ENCODE measurements around the gene GPLD1.

The GPLD1 gene

DNA sequence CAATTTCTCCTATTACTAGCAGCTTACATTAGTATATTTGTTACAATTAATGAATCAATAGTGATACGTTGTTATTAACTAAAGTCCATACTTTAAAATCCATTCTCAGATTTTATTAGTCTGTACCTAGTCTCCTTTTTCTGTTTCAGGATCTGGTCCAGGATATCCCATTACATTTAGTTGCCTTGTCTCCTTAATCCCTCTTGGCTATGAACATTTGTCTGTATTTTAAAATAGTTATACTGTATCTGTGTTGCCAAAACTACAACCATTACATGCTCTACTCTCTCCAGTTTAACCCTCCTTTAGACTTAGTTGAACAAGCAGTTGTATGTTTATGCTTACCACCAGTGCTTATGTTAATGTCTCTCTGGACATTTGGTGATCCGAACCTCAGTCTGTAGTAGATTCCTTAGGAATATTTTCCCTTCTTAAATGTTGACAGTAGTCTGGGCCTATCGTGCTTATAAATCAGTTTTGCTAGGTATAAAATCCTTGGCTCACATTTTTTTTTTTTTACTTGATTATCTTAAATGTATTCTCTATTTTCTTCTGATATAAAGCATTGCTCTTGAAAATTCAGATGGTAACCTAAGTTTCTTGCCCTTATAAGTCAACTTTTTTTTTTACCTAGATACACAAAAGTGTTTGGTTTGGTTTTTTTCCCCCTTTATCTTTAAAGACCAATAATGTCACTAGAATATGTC lies 17.6 kb upstream of the GPLD1 start:
- Histone ChIP-seq H3K36me3 (ENCODE audit: insufficient read depth, low read length) (peaks cover 54% of the 10 kb centered on the region), H3K27ac (ENCODE audit: low read length) (no peak overlapping the region), H2AFZ (ENCODE audit: low read depth, low read length) (no peak overlapping the region), H3K4me3 (ENCODE audit: low read depth in 1 of 2, low read length in 2 of 2) (no peak overlapping the region), H3K79me2 (ENCODE audit: insufficient read depth, low read length) (no peaks in the 10 kb centered on the region), H3K4me1 (ENCODE audit: insufficient read depth, low read length) (no peaks in the 10 kb centered on the region), H3K27me3 (ENCODE audit: insufficient read depth, low read length, poor library complexity) (no peaks in the 10 kb centered on the region), H3K9me3 (ENCODE audit: insufficient read depth, low read length, severe bottlenecking) (no peaks in the 10 kb centered on the region), H4K20me1 (ENCODE audit: insufficient read depth, low read length) (no peaks in the 10 kb centered on the region), H3K4me2 (ENCODE audit: insufficient read depth, low read length) (no peak overlapping the region), H3K9ac (ENCODE audit: low read depth, low read length) (no peak overlapping the region)
- ATAC-seq (ENCODE audit: insufficient read depth, low read depth) = no peak
- DNase-seq = no peak
- TF ChIP-seq, protein P1, sequence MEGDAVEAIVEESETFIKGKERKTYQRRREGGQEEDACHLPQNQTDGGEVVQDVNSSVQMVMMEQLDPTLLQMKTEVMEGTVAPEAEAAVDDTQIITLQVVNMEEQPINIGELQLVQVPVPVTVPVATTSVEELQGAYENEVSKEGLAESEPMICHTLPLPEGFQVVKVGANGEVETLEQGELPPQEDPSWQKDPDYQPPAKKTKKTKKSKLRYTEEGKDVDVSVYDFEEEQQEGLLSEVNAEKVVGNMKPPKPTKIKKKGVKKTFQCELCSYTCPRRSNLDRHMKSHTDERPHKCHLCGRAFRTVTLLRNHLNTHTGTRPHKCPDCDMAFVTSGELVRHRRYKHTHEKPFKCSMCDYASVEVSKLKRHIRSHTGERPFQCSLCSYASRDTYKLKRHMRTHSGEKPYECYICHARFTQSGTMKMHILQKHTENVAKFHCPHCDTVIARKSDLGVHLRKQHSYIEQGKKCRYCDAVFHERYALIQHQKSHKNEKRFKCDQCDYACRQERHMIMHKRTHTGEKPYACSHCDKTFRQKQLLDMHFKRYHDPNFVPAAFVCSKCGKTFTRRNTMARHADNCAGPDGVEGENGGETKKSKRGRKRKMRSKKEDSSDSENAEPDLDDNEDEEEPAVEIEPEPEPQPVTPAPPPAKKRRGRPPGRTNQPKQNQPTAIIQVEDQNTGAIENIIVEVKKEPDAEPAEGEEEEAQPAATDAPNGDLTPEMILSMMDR (IDR thresholded peaks at IDR 0.05; ENCODE audit: borderline replicate concordance, extremely low read depth, low read length, poor library complexity, severe bottlenecking) = no peak
- no peak for TF ChIP-seq EZH2 (IDR thresholded peaks at IDR 0.05; ENCODE audit: borderline replicate concordance, low read depth, low read length, severe bottlenecking)

DNA sequence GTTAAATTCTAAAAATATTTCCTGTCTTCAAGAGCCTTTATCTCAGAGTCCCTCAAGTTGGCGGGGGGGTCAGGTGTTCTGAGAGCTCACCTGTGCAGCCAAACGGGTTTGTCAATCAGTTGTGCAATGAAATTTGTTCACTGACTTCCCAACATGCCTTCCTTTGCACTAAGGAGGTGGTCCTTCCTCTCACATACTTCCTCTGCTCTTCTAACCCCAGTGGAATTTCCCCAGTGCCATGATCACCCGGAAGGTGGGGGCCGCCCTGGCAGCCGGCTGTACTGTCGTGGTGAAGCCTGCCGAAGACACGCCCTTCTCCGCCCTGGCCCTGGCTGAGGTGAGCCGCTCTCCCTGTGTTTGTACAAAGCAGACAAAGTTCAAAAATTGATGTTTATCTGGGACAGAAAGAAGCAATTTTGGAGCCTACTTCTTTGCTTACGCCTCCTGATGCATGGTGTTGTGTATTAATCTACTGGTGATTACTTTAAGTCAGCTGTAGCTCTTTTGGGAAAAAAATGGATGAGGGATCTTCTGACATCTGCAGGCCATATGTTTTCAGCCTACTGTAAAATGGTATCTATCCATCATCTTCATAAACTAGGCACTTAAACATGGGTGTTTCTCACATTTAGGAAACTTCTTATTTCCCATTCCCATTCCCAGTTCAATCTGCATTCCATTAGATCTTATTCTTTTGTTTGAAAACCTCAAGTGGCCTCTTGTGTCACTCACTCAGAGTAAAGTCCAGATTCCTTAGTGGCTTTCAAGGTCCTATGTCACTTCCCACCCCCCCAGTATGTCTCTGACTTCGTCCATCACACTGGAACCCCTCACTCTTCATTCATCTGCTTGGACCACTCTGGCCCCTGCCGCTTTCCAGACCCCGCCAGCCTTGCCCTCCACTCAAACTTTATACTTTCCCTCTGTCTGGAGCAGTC lies 15.5 kb upstream of the GPLD1 start:
- Histone ChIP-seq H3K36me3 (ENCODE audit: insufficient read depth, low read length) (peaks cover 53% of the 10 kb centered on the region), H3K4me1 (ENCODE audit: insufficient read depth, low read length) (no peaks in the 10 kb centered on the region), H3K79me2 (ENCODE audit: insufficient read depth, low read length) (no peaks in the 10 kb centered on the region), H3K9ac (ENCODE audit: low read depth, low read length) (no peak overlapping the region), H3K4me2 (ENCODE audit: insufficient read depth, low read length) (no peak overlapping the region), H3K4me3 (ENCODE audit: low read depth in 1 of 2, low read length in 2 of 2) (no peak overlapping the region), H3K27me3 (ENCODE audit: insufficient read depth, low read length, poor library complexity) (no peaks in the 10 kb centered on the region), H4K20me1 (ENCODE audit: insufficient read depth, low read length) (no peaks in the 10 kb centered on the region), H2AFZ (ENCODE audit: low read depth, low read length) (no peak overlapping the region), H3K9me3 (ENCODE audit: insufficient read depth, low read length, severe bottlenecking) (no peaks in the 10 kb centered on the region), H3K27ac (ENCODE audit: low read length) (no peak overlapping the region)
- TF ChIP-seq, protein P1 (IDR thresholded peaks at IDR 0.05; ENCODE audit: borderline replicate concordance, extremely low read depth, low read length, poor library complexity, severe bottlenecking) = no peak
- no peak for TF ChIP-seq EZH2 (IDR thresholded peaks at IDR 0.05; ENCODE audit: borderline replicate concordance, low read depth, low read length, severe bottlenecking)
- ATAC-seq (ENCODE audit: insufficient read depth, low read depth) (no peak), DNase-seq (no peak)

DNA sequence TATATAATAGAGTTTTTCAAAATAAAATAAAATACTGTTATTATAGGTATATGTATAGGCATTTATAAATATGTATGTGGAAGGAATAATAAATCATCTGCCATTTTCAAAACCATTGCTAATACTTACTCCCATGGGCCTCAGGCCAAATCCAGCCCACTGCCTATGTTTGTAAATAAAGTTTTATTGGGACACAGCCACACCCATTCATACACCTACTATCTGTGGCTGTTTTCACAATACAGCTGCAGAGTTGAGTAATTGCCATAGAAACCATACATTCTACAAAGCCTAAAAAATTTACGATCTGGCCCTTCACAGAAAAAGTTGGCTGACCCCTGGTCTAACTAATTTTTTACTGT lies 14.9 kb upstream of the GPLD1 start:
- no peak for ATAC-seq (ENCODE audit: insufficient read depth, low read depth)
- DNase-seq = no peak
- Histone ChIP-seq H2AFZ (ENCODE audit: low read depth, low read length) (no peak overlapping the region), H4K20me1 (ENCODE audit: insufficient read depth, low read length) (no peaks in the 10 kb centered on the region), H3K4me1 (ENCODE audit: insufficient read depth, low read length) (no peaks in the 10 kb centered on the region), H3K9me3 (ENCODE audit: insufficient read depth, low read length, severe bottlenecking) (no peaks in the 10 kb centered on the region), H3K9ac (ENCODE audit: low read depth, low read length) (no peak overlapping the region), H3K27me3 (ENCODE audit: insufficient read depth, low read length, poor library complexity) (no peaks in the 10 kb centered on the region), H3K4me2 (ENCODE audit: insufficient read depth, low read length) (no peak overlapping the region), H3K27ac (ENCODE audit: low read length) (no peak overlapping the region), H3K79me2 (ENCODE audit: insufficient read depth, low read length) (no peaks in the 10 kb centered on the region), H3K4me3 (ENCODE audit: low read depth in 1 of 2, low read length in 2 of 2) (no peak overlapping the region), H3K36me3 (ENCODE audit: insufficient read depth, low read length) (peaks cover 53% of the 10 kb centered on the region)
- TF ChIP-seq, protein P1 (IDR thresholded peaks at IDR 0.05; ENCODE audit: borderline replicate concordance, extremely low read depth, low read length, poor library complexity, severe bottlenecking) = no peak

Measured in DND-41 (cell line).